B cell (primary cell): Measurements from ENCODE around the gene IMPA2. TPM values are rescaled to one million over a fixed set of nuclear protein-coding genes. Genes with fewer than 3 reads are reported as not detected.
"Not testable (repeated sequence)": the region's sequence is repeated elsewhere in the genome, so short reads cannot be mapped to it uniquely, and the experiment has no call there.

ENCODE experiments used
- ATAC-seq: fragments of 200-7000 bp; cut with Tn5 transposase; one replicate; pipeline ENCODE4 v1.10.0; 2021; ENCODE audit warnings: low read depth, mild to moderate bottlenecking, moderate number of reproducible peaks, moderate library complexity
- CTCF ChIA-PET: fragments of 350-600 bp; sonication (Branson Sonifier 250); formaldehyde crosslinking; loops from one replicate; lab custom pipeline; 2021; ENCODE audit warnings: antibody characterized with exemption, inconsistent platforms; lab: Charles Lee
- POLR2A ChIA-PET: fragments of 350-600 bp; sonication (Branson Sonifier 250); formaldehyde crosslinking; loops from one replicate; lab custom pipeline; 2021; ENCODE audit warnings: antibody characterized with exemption; lab: Charles Lee
- DNase-seq: peaks from one replicate; pipeline ENCODE4 v3.0.0; 2013
- H2AFZ ChIP-seq: 2 replicates; pipeline ENCODE4 v1.6.1; 2012; ENCODE audit warnings: mild to moderate bottlenecking, low read depth, low read length; ENCODE audit not compliant: insufficient read depth, poor library complexity, severe bottlenecking
- H3K27ac ChIP-seq, 2 donors: 1 replicate in 1 of 2; 2 replicates in 1 of 2; pipeline ENCODE4 v1.5.1; 2012 to 2013; ENCODE audit warnings: low read length in 2 of 2, mild to moderate bottlenecking in 2 of 2, moderate library complexity in 1 of 2
- H3K27me3 ChIP-seq, 4 experiments: fragments of 200-600 bp in 1 of 4; sonication (generic) in 1 of 4; replicated peaks in 1 of 4; 1 replicate in 2 of 4; 2 replicates in 2 of 4; pipeline versions ENCODE4 v1.6.1 to v1.7.0; 2013 to 2016; ENCODE audit warnings: low read length in 3 of 4, mild to moderate bottlenecking in 2 of 4, mixed read lengths in 1 of 4, moderate library complexity in 1 of 4; ENCODE audit not compliant: insufficient read depth in 4 of 4, control insufficient read depth in 3 of 4; ENCODE audit errors: control extremely low read depth in 1 of 4
- H3K36me3 ChIP-seq, 2 experiments: replicated peaks in 1 of 2; 1 replicate in 1 of 2; 2 replicates in 1 of 2; pipeline versions ENCODE4 v1.6.1 to v1.7.1; 2013; ENCODE audit warnings: low read length in 1 of 2; ENCODE audit not compliant: insufficient read depth in 2 of 2, control insufficient read depth in 1 of 2; ENCODE audit errors: control extremely low read depth in 1 of 2, extremely low read depth in 1 of 2
- H3K4me1 ChIP-seq, 2 donors: fragments of 200-600 bp in 1 of 2; sonication (generic) in 1 of 2; 1 replicate in 1 of 2; 2 replicates in 1 of 2; pipeline versions ENCODE4 v1.5.1 to v1.6.1; 2013 to 2017; ENCODE audit warnings: low read length in 2 of 2; ENCODE audit not compliant: control insufficient read depth in 2 of 2, insufficient read depth in 2 of 2
- H3K4me2 ChIP-seq: replicated peaks from 2 replicates; pipeline ENCODE3; 2012; ENCODE audit warnings: mild to moderate bottlenecking, low read depth, low read length; ENCODE audit not compliant: poor library complexity, severe bottlenecking
- H3K4me3 ChIP-seq, 5 experiments: fragments of 200-600 bp in 1 of 5; sonication (generic) in 1 of 5; 1 replicate in 3 of 5; 2 replicates in 2 of 5; pipeline versions ENCODE4 v1.5.1 to v1.7.0; 2011 to 2016; ENCODE audit warnings: low read length in 4 of 5, mild to moderate bottlenecking in 4 of 5, low read depth in 2 of 5, control low read depth in 1 of 5, moderate library complexity in 1 of 5; ENCODE audit not compliant: insufficient read depth in 1 of 5; ENCODE audit errors: control extremely low read depth in 1 of 5, extremely low read depth in 1 of 5
- H3K79me2 ChIP-seq: fragments of 200-600 bp; sonication (generic); one replicate; pipeline ENCODE4 v1.6.0; 2016; ENCODE audit warnings: low read length; ENCODE audit not compliant: control insufficient read depth, insufficient read depth
- H3K9ac ChIP-seq: fragments of 200-600 bp; sonication (generic); 2 replicates; pipeline ENCODE4 v1.6.1; 2017; ENCODE audit warnings: mild to moderate bottlenecking, low read length, moderate library complexity
- H3K9me3 ChIP-seq, 3 donors: one replicate each; pipeline versions ENCODE4 v1.6.1 to v1.7.1; 2013; ENCODE audit warnings: low read length in 2 of 3; ENCODE audit not compliant: control insufficient read depth in 2 of 3, insufficient read depth in 1 of 3; ENCODE audit errors: control extremely low read depth in 1 of 3
- H4K20me1 ChIP-seq: 2 replicates; pipeline ENCODE4 v1.6.0; 2012; ENCODE audit warnings: mild to moderate bottlenecking, low read length; ENCODE audit not compliant: insufficient read depth, control insufficient read depth, poor library complexity, severe bottlenecking
- H3K27ac Mint-ChIP-seq: one replicate; pipeline ENCODE4 v1.8.0; 2021; ENCODE audit warnings: mixed read lengths
- H3K27me3 Mint-ChIP-seq: one replicate; pipeline ENCODE4 v1.8.0; 2021; ENCODE audit warnings: mixed read lengths
- H3K4me1 Mint-ChIP-seq: one replicate; pipeline ENCODE4 v1.8.0; 2021; ENCODE audit warnings: mixed read lengths
- H3K4me3 Mint-ChIP-seq: one replicate; pipeline ENCODE4 v1.8.0; 2021; ENCODE audit warnings: mixed read lengths
- H3K9me3 Mint-ChIP-seq: one replicate; pipeline ENCODE4 v1.8.0; 2022; ENCODE audit warnings: mixed read lengths; ENCODE audit not compliant: insufficient read depth
- EZH2 ChIP-seq: IDR thresholded peaks from 2 replicates; pipeline ENCODE4 v1.6.1; 2012; ENCODE audit warnings: borderline replicate concordance, low read depth, mild to moderate bottlenecking, moderate library complexity, low read length; ENCODE audit not compliant: insufficient read depth, poor library complexity, severe bottlenecking
- WGBS: methylation state at CpG from one replicate; pipeline ENCODE4 v1.1.5; 2013; ENCODE audit warnings: missing lambda C conversion rate; ENCODE audit not compliant: insufficient coverage; 5-methylcytosine and 5-hydroxymethylcytosine counted together
- intact Hi-C: fragments of 100-400 bp; cut with micrococcal nuclease; formaldehyde crosslinking; loops from one replicate; pipeline ENCODE4 v1.10.0; 2022
- polyA plus RNA-seq: library from polyadenylated mRNA; depleted of rRNA; stranded (reverse); fragments of >200 nt; gene quantifications from 2 replicates; pipeline ENCODE4 v1.2.3, GENCODE V29; 2012
- total RNA-seq, 2 donors: library from RNA; stranded (reverse); fragments of 120-200 nt in 1 of 2; gene quantifications; 1 replicate in 1 of 2; 2 replicates in 1 of 2; pipeline versions ENCODE4 v1.2.3 to v1.2.4, GENCODE V29; 2013 to 2022

Gene IMPA2
- total and polyA plus RNA-seq, 2 donors (not counting 1 experiment from before 2014, with no cell fraction given) = 8.0 to 11.7 TPM

DNA sequence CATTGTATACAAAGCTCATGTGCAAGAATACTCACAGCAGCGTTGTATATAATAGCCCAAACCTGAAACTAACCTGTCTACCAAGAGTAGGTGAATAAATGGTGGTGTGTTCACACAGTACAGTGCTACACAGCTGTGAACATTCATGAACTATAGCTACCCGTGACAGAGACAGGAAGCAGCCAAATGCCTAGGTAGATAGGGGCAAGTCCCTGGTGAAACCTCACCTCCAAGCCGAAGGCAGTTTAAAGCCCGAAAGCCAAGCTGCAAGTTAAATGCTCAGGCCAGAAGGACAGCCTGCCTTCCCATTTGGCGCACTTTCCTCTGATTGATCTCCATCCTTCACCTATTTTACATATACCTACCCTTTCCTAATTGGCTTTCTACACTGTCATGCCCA lies 36.5 kb upstream of the IMPA2 start:
- Histone ChIP-seq H3K4me1 (peaks cover 0 to 13% of the 10 kb centered on the region in 2 donors), H3K27me3 (no peaks in the 10 kb centered on the region), H3K4me3 (no peak overlapping the region), H3K9ac (no peak overlapping the region), H2AFZ (no peak overlapping the region), H3K9me3 (no peaks in the 10 kb centered on the region), H4K20me1 (no peaks in the 10 kb centered on the region), H3K27ac (no peak overlapping the region), H3K4me2 (no peak overlapping the region), H3K36me3 (no peaks in the 10 kb centered on the region), H3K79me2 (no peaks in the 10 kb centered on the region)
- no peak for DNase-seq
- H3K27ac Mint-ChIP-seq = no peak overlapping the region
- POLR2A ChIA-PET = no interaction called here
- no peak for ATAC-seq
- peaks cover 11% of the 10 kb centered on the region for H3K4me1 Mint-ChIP-seq
- no peak for TF ChIP-seq EZH2
- no peaks in the 10 kb centered on the region for H3K9me3 Mint-ChIP-seq
- no peaks in the 10 kb centered on the region for H3K27me3 Mint-ChIP-seq
- WGBS = 98% methylated on average over 4 of the region's 5 CpGs
- CTCF ChIA-PET = interaction anchor here (1.1 to 1.9 kb wide), 4 partner anchors 48 to 94 kb away, joined by 4 to 8 read pairs (median 5); no protein-coding TSS in a partner anchor
- intact Hi-C loops = no loop called here
- no peak overlapping the region for H3K4me3 Mint-ChIP-seq

DNA sequence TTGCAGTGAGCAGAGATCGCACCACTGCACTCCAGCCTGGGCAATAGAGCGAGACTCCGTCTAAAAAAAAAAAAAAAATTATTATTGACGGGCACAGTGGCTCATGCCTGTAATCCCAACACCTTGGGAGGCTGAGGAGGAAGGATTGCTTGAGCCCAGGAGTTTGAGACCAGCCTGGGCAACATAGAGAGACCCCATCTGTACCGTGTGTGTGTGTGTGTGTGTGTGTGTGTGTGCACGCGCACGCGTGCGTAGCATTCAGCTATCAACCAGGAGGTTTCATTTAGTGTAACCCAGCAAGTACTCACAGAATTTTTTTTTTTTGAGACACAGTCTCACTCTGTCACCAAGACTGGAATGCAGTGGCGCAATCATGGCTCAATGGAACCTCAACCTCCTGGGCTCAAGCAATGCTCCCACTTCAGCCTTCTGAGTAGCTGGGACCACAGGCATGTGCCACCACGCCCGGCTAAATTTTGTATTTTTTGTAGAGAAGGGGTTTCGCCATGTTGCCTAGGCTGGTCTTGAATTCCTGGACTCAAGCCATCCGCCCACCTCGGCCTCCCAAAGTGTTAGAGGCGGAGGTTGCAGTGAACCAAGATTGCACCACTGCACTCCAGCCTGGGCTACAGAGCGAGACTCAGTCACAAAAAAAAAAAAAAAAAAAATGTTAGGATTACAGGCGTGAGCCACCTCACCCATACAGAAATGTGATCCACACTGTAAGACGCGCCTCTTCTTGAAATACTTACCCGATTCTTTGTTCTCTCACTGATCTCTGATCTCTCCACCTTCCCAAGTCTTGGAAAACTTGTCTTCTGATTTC lies 35.3 kb upstream of the IMPA2 start:
- H3K27ac Mint-ChIP-seq, ATAC-seq, H3K9me3 Mint-ChIP-seq, intact Hi-C loops, DNase-seq, H3K36me3 ChIP-seq, H3K27me3 ChIP-seq, H4K20me1 ChIP-seq, H3K9ac ChIP-seq, H3K79me2 ChIP-seq, H3K4me3 ChIP-seq, H3K27me3 Mint-ChIP-seq, H3K9me3 ChIP-seq, H3K27ac ChIP-seq: not testable (repeated sequence)
- ChIA-PET CTCF (interaction anchor here (0.8 to 4.8 kb wide), 8 partner anchors 8 to 93 kb away, joined by 3 to 40 read pairs (median 6); no protein-coding TSS in a partner anchor), POLR2A (interaction anchor here (1.7 kb wide), 1 partner anchor 35 kb away, joined by 13 read pairs; the partner anchor contains the start of gene IMPA2)
- WGBS = 97% methylated on average over 12 of the region's 22 CpGs
- H3K4me1 Mint-ChIP-seq = peaks cover 11% of the 10 kb centered on the region
- Histone ChIP-seq H3K4me2 (peak overlapping the region; percentile 86), H2AFZ (peak overlapping the region; percentile 84), H3K4me1 (peaks cover 0 to 13% of the 10 kb centered on the region in 2 donors)
- peak overlapping the region; percentile 54 for H3K4me3 Mint-ChIP-seq
